ENCODE measurements around the gene AGFG2. TPM values are rescaled to one million over a fixed set of nuclear protein-coding genes. Genes with fewer than 3 reads are reported as not detected.

Gene AGFG2
- total RNA-seq, 1 donor from 2014 or later: 37.6 TPM

DNA sequence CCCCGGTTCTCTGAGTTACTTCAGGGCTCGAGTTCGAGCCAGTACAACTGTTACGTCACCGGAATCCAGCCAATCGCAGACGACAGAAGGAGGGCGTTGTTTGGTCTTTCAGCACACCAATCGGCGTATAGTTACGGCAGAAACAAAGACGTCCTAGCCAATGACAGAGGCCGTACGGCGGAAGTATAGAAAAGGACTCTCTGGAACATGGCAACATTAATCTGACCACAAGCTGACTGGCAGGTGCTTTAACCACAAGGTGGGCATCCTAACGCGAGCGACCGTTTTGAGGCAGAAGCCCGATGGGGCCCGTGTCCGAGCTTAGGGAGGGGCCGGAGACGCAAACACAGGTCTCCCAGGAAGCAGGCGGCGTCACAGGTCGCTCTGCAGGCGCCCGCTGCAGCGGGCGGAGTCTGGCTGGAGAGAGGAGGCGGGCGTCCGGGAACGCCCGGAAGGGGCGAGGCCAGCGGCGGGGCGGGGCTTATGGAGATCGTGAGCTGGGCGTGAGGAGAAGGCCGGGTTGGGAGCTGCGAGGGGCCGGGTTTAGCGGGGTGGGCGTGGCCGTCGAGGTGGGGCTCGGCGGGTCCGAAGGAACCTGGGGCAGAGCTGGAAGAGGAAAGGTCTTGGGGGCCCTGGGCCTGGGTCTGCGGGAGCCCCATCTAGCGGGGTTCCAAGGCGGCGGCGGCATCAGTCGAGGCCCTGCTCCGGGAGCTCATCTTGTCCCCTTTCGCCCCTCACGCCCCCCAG lies 73.2 kb downstream of the AGFG2 start, which contains the start of gene MOSPD3:
MOSPD3 (plus strand) TSS at position 558 of the 747 bp plus-strand sequence. CDS start 252 bp downstream, outside the sequence.
- Histone ChIP-seq H3K27ac (peak within 1 kb of the TSS; percentile 88), H3K4me1 (peaks cover 12% of the 10 kb centered on the region), H3K9me3 (no peaks in the 10 kb centered on the region), H3K4me3 (peak within 1 kb of the TSS; percentile 72 to 74), H3K36me3 (peaks cover 0 to 6% of the 10 kb centered on the region in 2 donors), H3K27me3 (no peaks in the 10 kb centered on the region)
- TF ChIP-seq CTCF (IDR thresholded peaks at IDR 0.05) (no peak), POLR2A (IDR thresholded peaks at IDR 0.05) (peak in 1 of 2 donors; percentile 36), POLR2AphosphoS5 (IDR thresholded peaks at IDR 0.05; ENCODE audit: insufficient read depth in 1 of 2, low read depth in 1 of 2) (peak; percentile 91 to 94)
- intact Hi-C loops (cut with DNase I): no loop called here
- DNase-seq (ENCODE audit: extremely low spot score in 2 of 2): peak; percentile 99 to 100

DNA sequence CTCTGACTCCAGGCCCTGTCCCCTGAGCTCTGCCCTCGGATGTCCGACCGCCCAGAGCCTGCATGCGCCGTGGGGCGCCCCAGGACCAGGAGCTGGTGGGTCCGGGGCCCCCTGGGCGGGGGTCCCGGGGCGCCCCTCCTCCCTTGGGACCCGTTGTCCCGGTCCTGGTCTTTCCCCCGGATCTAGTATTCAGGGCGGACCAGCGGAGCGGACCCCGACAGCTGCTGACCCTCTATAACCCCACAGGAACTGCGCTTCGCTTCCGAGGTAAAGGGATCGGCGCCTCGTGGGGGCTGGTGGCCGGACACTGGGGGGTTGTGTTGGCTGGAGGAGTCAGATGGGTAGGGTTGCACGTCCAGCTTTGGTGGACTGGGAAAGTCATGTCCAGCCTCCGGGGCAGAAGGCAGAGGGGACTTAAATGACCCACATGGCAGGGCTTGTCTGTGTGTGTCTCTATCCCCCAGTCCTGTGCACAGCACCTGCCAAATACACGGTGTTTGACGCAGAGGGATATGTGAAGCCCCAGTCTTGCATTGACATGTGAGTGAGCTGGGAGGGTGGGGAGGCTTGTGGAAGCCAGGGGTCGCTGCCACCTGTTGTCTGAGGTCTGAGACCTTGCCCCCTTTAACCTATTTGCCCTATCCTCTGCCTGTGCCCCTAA lies 73.9 kb downstream of the AGFG2 start:
- no peak for DNase-seq (ENCODE audit: extremely low spot score in 2 of 2)
- intact Hi-C loops (cut with DNase I): no loop called here
- no peaks in the 10 kb centered on the region for H3K27me3 ChIP-seq
- H3K4me1 ChIP-seq: peaks cover 12% of the 10 kb centered on the region
- peak overlapping the region; percentile 72 to 74 for H3K4me3 ChIP-seq
- TF ChIP-seq POLR2AphosphoS5 (IDR thresholded peaks at IDR 0.05; ENCODE audit: insufficient read depth in 1 of 2, low read depth in 1 of 2) (no peak), CTCF (IDR thresholded peaks at IDR 0.05) (no peak), POLR2A (IDR thresholded peaks at IDR 0.05) (no peak)
- no peaks in the 10 kb centered on the region for H3K9me3 ChIP-seq
- H3K36me3 ChIP-seq: peaks cover 0 to 6% of the 10 kb centered on the region in 2 donors
- peak overlapping the region; percentile 88 for H3K27ac ChIP-seq

DNA sequence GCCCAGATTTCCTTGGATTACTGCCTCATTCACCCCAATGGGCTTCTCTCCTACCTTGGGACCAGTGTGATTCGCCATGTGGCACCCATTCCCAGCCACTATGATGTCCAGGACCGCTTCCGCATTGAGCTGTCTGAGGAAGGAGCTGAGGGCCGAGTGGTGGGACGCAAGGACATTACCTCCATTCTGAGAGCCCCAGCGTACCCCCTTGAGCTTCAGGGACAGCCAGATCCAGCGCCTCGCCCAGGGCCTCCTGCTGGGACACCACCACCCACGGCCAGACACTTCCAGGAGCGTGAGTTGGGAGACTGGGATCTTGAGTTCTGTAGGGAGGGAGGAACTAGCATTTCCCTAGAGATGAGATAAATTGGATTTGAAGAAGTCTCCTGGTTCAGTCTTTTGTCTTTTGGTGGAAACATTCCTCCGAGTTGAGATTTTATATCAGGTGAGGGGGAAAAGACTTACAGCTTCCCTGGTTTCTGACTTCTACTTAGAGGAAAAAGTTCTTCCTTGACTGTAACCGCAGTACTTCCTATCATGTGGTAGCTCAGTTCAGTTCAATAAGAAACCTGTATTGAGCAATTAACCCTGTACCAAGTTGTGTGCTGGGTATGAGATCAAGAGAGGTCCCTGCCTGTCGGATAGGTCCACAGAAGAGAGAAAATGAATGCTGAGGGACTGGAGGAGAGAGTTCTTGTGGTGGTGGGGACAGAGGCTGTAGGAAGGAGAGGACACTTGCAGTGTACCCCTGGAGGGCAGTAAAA lies 74.6 kb downstream of the AGFG2 start:
- intact Hi-C loops (cut with DNase I): no loop called here
- peak overlapping the region; percentile 72 to 74 for H3K4me3 ChIP-seq
- peak overlapping the region; percentile 88 for H3K27ac ChIP-seq
- DNase-seq (ENCODE audit: extremely low spot score in 2 of 2): no peak
- H3K4me1 ChIP-seq: peaks cover 12% of the 10 kb centered on the region
- peaks cover 0 to 6% of the 10 kb centered on the region in 2 donors for H3K36me3 ChIP-seq
- H3K27me3 ChIP-seq: no peaks in the 10 kb centered on the region
- no peak for TF ChIP-seq CTCF (IDR thresholded peaks at IDR 0.05)
- no peak for TF ChIP-seq POLR2A (IDR thresholded peaks at IDR 0.05)
- TF ChIP-seq POLR2AphosphoS5 (IDR thresholded peaks at IDR 0.05; ENCODE audit: insufficient read depth in 1 of 2, low read depth in 1 of 2): no peak
- no peaks in the 10 kb centered on the region for H3K9me3 ChIP-seq

- no peaks in the 10 kb centered on the region for H3K27me3 ChIP-seq
- H3K4me3 ChIP-seq: no peak overlapping the region
- peaks cover 0 to 6% of the 10 kb centered on the region in 2 donors for H3K36me3 ChIP-seq
- intact Hi-C loops (cut with DNase I): no loop called here
- H3K9me3 ChIP-seq: no peaks in the 10 kb centered on the region
- no peak overlapping the region for H3K27ac ChIP-seq
- TF ChIP-seq POLR2A (IDR thresholded peaks at IDR 0.05) (no peak), POLR2AphosphoS5 (IDR thresholded peaks at IDR 0.05; ENCODE audit: insufficient read depth in 1 of 2, low read depth in 1 of 2) (no peak), CTCF (IDR thresholded peaks at IDR 0.05) (no peak)
- peaks cover 12% of the 10 kb centered on the region for H3K4me1 ChIP-seq
- DNase-seq (ENCODE audit: extremely low spot score in 2 of 2): no peak
These were observed 75.4 kb downstream of the AGFG2 start for GRCh38 chr7:100614308-100614861.

Small RNA genes within 50 kb of the gene (small RNA-seq; reads per million reads assigned to genes)
- gene RN7SL416P (not detected), gene SAP25 (not detected)

Other genes starting within 250 kb of the AGFG2 start
- not detected for gene SPDYE3, start 231.5 kb upstream of the AGFG2 start, total RNA-seq
- 56.0 TPM for gene PILRB, start 181.1 kb upstream of the AGFG2 start, total RNA-seq
- gene PILRA, start 165.7 kb upstream of the AGFG2 start, total RNA-seq: 8.3 TPM
- gene ZCWPW1, start 110.5 kb upstream of the AGFG2 start, total RNA-seq: 5.9 TPM
- 38.3 TPM for gene MEPCE, start 109.4 kb upstream of the AGFG2 start, total RNA-seq
- gene PPP1R35, start 102.7 kb upstream of the AGFG2 start, total RNA-seq: 24.6 TPM
- not detected for gene SPACDR, start 74.9 kb upstream of the AGFG2 start, total RNA-seq
- 34.6 TPM for gene TSC22D4, start 60.0 kb upstream of the AGFG2 start, total RNA-seq
- 3.9 TPM for gene NYAP1, start 55.3 kb upstream of the AGFG2 start, total RNA-seq
- gene SAP25, start 34.7 kb downstream of the AGFG2 start, total RNA-seq: 2.9 TPM
- 72.2 TPM for gene LRCH4, start 46.9 kb downstream of the AGFG2 start, total RNA-seq
- gene FBXO24, start 47.1 kb downstream of the AGFG2 start, total RNA-seq: 0.98 TPM
- 85.4 TPM for gene PCOLCE, start 63.2 kb downstream of the AGFG2 start, total RNA-seq
- gene MOSPD3, start 73.3 kb downstream of the AGFG2 start, total RNA-seq: 11.8 TPM
- gene TFR2, start 102.3 kb downstream of the AGFG2 start, total RNA-seq: 0.25 TPM
- gene ACTL6B, start 117.2 kb downstream of the AGFG2 start, total RNA-seq: 0.49 TPM
- 283 TPM for gene GNB2, start 134.5 kb downstream of the AGFG2 start, total RNA-seq
- 20.6 TPM for gene GIGYF1, start 155.0 kb downstream of the AGFG2 start, total RNA-seq
- gene POP7, start 166.9 kb downstream of the AGFG2 start, total RNA-seq: 44.0 TPM
- gene EPO, start 181.3 kb downstream of the AGFG2 start, total RNA-seq: not detected
- not detected for gene ZAN, start 194.4 kb downstream of the AGFG2 start, total RNA-seq